ENCODE data around the gene BMP10. TPM values are rescaled to one million over a fixed set of nuclear protein-coding genes. Genes with fewer than 3 reads are reported as not detected.

Gene BMP10
- polyA plus RNA-seq, 1 of the 3 experiments (the other 2 are of a cell fraction) = not detected

GRCh38 chr2:68824831-68825230 lies 46.4 kb downstream of the BMP10 start (continued):
- TF ChIP-seq, protein P1, sequence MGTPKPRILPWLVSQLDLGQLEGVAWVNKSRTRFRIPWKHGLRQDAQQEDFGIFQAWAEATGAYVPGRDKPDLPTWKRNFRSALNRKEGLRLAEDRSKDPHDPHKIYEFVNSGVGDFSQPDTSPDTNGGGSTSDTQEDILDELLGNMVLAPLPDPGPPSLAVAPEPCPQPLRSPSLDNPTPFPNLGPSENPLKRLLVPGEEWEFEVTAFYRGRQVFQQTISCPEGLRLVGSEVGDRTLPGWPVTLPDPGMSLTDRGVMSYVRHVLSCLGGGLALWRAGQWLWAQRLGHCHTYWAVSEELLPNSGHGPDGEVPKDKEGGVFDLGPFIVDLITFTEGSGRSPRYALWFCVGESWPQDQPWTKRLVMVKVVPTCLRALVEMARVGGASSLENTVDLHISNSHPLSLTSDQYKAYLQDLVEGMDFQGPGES (IDR thresholded peaks at IDR 0.05; ENCODE audit: low read depth, low read length) = no peak
- TF ChIP-seq USF1 (IDR thresholded peaks at IDR 0.05; ENCODE audit: borderline replicate concordance, low read depth) = no peak
- TF ChIP-seq RAD21 (IDR thresholded peaks at IDR 0.05; ENCODE audit: low read length) = no peak
- no peak for TF ChIP-seq FOXM1 (IDR thresholded peaks at IDR 0.05; ENCODE audit: low read depth)

DNA sequence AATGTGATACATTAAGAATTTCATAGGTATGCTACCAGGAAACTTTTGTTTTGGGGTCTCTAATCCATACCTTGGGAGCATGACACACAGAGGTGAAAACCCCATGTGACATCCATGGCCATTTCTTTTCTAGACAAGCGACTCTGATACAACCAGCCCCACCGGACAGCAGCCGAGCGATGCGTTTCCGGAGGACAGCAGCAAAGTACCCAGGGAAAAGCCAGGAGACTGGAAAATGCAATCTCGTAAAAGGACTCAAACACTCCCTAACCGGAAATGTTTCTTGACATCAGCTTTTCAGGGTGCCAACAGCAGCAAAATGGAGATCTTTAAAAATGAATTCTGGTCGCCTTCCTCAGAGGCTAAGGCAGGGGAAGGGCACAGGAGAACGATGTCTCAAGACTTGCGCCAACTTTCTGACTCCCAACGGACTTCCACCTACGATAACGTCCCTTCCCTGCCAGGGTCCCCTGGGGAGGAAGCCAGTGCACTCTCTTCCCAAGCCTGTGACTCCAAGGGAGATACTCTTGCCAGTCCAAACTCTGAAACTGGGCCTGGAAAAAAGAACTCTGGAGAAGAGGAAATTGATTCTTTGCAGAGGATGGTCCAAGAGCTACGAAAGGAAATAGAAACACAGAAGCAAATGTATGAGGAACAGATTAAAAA lies 48.9 kb downstream of the BMP10 start:
- H4K20me1 ChIP-seq (ENCODE audit: insufficient read depth) = no peaks in the 10 kb centered on the region
- no peak overlapping the region for H3K4me3 ChIP-seq (ENCODE audit: low read depth in 2 of 2, low read length in 1 of 2)
- no peaks in the 10 kb centered on the region for H3K9me3 ChIP-seq
- H3K27ac ChIP-seq (ENCODE audit: low read depth in 2 of 2, low read length in 1 of 2) = no peak overlapping the region
- H3F3A ChIP-seq (replicated peaks; ENCODE audit: insufficient read depth) = no peaks in the 10 kb centered on the region
- TF ChIP-seq MEF2A (IDR thresholded peaks at IDR 0.05; ENCODE audit: borderline replicate concordance, low read depth) = no peak
- TF ChIP-seq PBX3 (IDR thresholded peaks at IDR 0.05) = no peak
- no peak for TF ChIP-seq SMC3 (IDR thresholded peaks at IDR 0.05; ENCODE audit: low read depth, low read length)
- no peak for TF ChIP-seq EZH2phosphoT487 (IDR thresholded peaks at IDR 0.05; ENCODE audit: borderline replicate concordance, low read depth)
- TF ChIP-seq, protein P2, sequence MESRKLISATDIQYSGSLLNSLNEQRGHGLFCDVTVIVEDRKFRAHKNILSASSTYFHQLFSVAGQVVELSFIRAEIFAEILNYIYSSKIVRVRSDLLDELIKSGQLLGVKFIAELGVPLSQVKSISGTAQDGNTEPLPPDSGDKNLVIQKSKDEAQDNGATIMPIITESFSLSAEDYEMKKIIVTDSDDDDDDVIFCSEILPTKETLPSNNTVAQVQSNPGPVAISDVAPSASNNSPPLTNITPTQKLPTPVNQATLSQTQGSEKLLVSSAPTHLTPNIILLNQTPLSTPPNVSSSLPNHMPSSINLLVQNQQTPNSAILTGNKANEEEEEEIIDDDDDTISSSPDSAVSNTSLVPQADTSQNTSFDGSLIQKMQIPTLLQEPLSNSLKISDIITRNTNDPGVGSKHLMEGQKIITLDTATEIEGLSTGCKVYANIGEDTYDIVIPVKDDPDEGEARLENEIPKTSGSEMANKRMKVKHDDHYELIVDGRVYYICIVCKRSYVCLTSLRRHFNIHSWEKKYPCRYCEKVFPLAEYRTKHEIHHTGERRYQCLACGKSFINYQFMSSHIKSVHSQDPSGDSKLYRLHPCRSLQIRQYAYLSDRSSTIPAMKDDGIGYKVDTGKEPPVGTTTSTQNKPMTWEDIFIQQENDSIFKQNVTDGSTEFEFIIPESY (IDR thresholded peaks at IDR 0.05; ENCODE audit: borderline replicate concordance, low read depth) = no peak
- TF ChIP-seq CHD2 (IDR thresholded peaks at IDR 0.05; ENCODE audit: low read length, partially characterized antibody) = no peak
- TF ChIP-seq TEAD4 (IDR thresholded peaks at IDR 0.05; ENCODE audit: borderline replicate concordance, insufficient read depth) = no peak
- TF ChIP-seq SIN3A (IDR thresholded peaks at IDR 0.05; ENCODE audit: borderline replicate concordance, low read depth, low read length) = no peak
- no peak for TF ChIP-seq TCF12 (IDR thresholded peaks at IDR 0.05)
- TF ChIP-seq GATA2 (CRISPR knock-in tag; IDR thresholded peaks at IDR 0.05) = no peak
- no peak for TF ChIP-seq RFX5 (IDR thresholded peaks at IDR 0.05; ENCODE audit: low read length)
- no peak for TF ChIP-seq GABPA (IDR thresholded peaks at IDR 0.05; ENCODE audit: low read depth)
- no peaks in the 10 kb centered on the region for H3K79me2 ChIP-seq (ENCODE audit: insufficient read depth)
- H3K9ac ChIP-seq = no peak overlapping the region
- H2AFZ ChIP-seq (ENCODE audit: low read depth) = no peak overlapping the region
- H3K4me1 ChIP-seq (ENCODE audit: control insufficient read depth in 1 of 2, insufficient read depth in 2 of 2, low read depth in 1 of 2, low read length in 1 of 2) = peaks cover 0 to 5% of the 10 kb centered on the region in 2 experiments; a peak in 1 of 4 replicates
- no peaks in the 10 kb centered on the region for H3K27me3 ChIP-seq (ENCODE audit: insufficient read depth)
- DNase-seq = no peak
- H3K9me2 ChIP-seq = no peaks in the 10 kb centered on the region
- CTCF ChIA-PET = interaction anchor here (0.6 to 1.0 kb wide), 2 partner anchors 71 to 187 kb away, joined by 3 read pairs; no protein-coding TSS in a partner anchor
- H3K36me3 ChIP-seq (replicated peaks in 1 of 2; ENCODE audit: control insufficient read depth in 1 of 2, insufficient read depth in 2 of 2, low read length in 1 of 2) = no peaks in the 10 kb centered on the region
- 93% methylated on average over 15 of the region's 15 CpGs for WGBS (ENCODE audit: low lambda C conversion rate)
- POLR2A ChIA-PET = no interaction called here
- no peak overlapping the region for H3K4me2 ChIP-seq

All from SK-N-SH (cell line).